B cell (primary cell): ENCODE data around the gene NECAP2. TPM values are rescaled to one million over a fixed set of nuclear protein-coding genes. Genes with fewer than 3 reads are reported as not detected.

Experiments
- ATAC-seq: fragments of 200-7000 bp; cut with Tn5 transposase; one replicate; pipeline ENCODE4 v1.10.0; 2021; ENCODE audit warnings: low read depth, mild to moderate bottlenecking, moderate number of reproducible peaks, moderate library complexity
- CTCF ChIA-PET: fragments of 350-600 bp; sonication (Branson Sonifier 250); formaldehyde crosslinking; loops from one replicate; lab custom pipeline; 2021; ENCODE audit warnings: antibody characterized with exemption, inconsistent platforms; lab: Charles Lee
- POLR2A ChIA-PET: fragments of 350-600 bp; sonication (Branson Sonifier 250); formaldehyde crosslinking; loops from one replicate; lab custom pipeline; 2021; ENCODE audit warnings: antibody characterized with exemption; lab: Charles Lee
- DNase-seq: peaks from one replicate; pipeline ENCODE4 v3.0.0; 2013
- H2AFZ ChIP-seq: 2 replicates; pipeline ENCODE4 v1.6.1; 2012; ENCODE audit warnings: mild to moderate bottlenecking, low read depth, low read length; ENCODE audit not compliant: insufficient read depth, poor library complexity, severe bottlenecking
- H3K27ac ChIP-seq, 2 donors: 1 replicate in 1 of 2; 2 replicates in 1 of 2; pipeline ENCODE4 v1.5.1; 2012 to 2013; ENCODE audit warnings: low read length in 2 of 2, mild to moderate bottlenecking in 2 of 2, moderate library complexity in 1 of 2
- H3K27me3 ChIP-seq, 4 experiments: fragments of 200-600 bp in 1 of 4; sonication (generic) in 1 of 4; replicated peaks in 1 of 4; 1 replicate in 2 of 4; 2 replicates in 2 of 4; pipeline versions ENCODE4 v1.6.1 to v1.7.0; 2013 to 2016; ENCODE audit warnings: low read length in 3 of 4, mild to moderate bottlenecking in 2 of 4, mixed read lengths in 1 of 4, moderate library complexity in 1 of 4; ENCODE audit not compliant: insufficient read depth in 4 of 4, control insufficient read depth in 3 of 4; ENCODE audit errors: control extremely low read depth in 1 of 4
- H3K36me3 ChIP-seq, 2 experiments: replicated peaks in 1 of 2; 1 replicate in 1 of 2; 2 replicates in 1 of 2; pipeline versions ENCODE4 v1.6.1 to v1.7.1; 2013; ENCODE audit warnings: low read length in 1 of 2; ENCODE audit not compliant: insufficient read depth in 2 of 2, control insufficient read depth in 1 of 2; ENCODE audit errors: control extremely low read depth in 1 of 2, extremely low read depth in 1 of 2
- H3K4me1 ChIP-seq, 2 donors: fragments of 200-600 bp in 1 of 2; sonication (generic) in 1 of 2; 1 replicate in 1 of 2; 2 replicates in 1 of 2; pipeline versions ENCODE4 v1.5.1 to v1.6.1; 2013 to 2017; ENCODE audit warnings: low read length in 2 of 2; ENCODE audit not compliant: control insufficient read depth in 2 of 2, insufficient read depth in 2 of 2
- H3K4me2 ChIP-seq: replicated peaks from 2 replicates; pipeline ENCODE3; 2012; ENCODE audit warnings: mild to moderate bottlenecking, low read depth, low read length; ENCODE audit not compliant: poor library complexity, severe bottlenecking
- H3K4me3 ChIP-seq, 5 experiments: fragments of 200-600 bp in 1 of 5; sonication (generic) in 1 of 5; 1 replicate in 3 of 5; 2 replicates in 2 of 5; pipeline versions ENCODE4 v1.5.1 to v1.7.0; 2011 to 2016; ENCODE audit warnings: low read length in 4 of 5, mild to moderate bottlenecking in 4 of 5, low read depth in 2 of 5, control low read depth in 1 of 5, moderate library complexity in 1 of 5; ENCODE audit not compliant: insufficient read depth in 1 of 5; ENCODE audit errors: control extremely low read depth in 1 of 5, extremely low read depth in 1 of 5
- H3K79me2 ChIP-seq: fragments of 200-600 bp; sonication (generic); one replicate; pipeline ENCODE4 v1.6.0; 2016; ENCODE audit warnings: low read length; ENCODE audit not compliant: control insufficient read depth, insufficient read depth
- H3K9ac ChIP-seq: fragments of 200-600 bp; sonication (generic); 2 replicates; pipeline ENCODE4 v1.6.1; 2017; ENCODE audit warnings: mild to moderate bottlenecking, low read length, moderate library complexity
- H3K9me3 ChIP-seq, 3 donors: one replicate each; pipeline versions ENCODE4 v1.6.1 to v1.7.1; 2013; ENCODE audit warnings: low read length in 2 of 3; ENCODE audit not compliant: control insufficient read depth in 2 of 3, insufficient read depth in 1 of 3; ENCODE audit errors: control extremely low read depth in 1 of 3
- H4K20me1 ChIP-seq: 2 replicates; pipeline ENCODE4 v1.6.0; 2012; ENCODE audit warnings: mild to moderate bottlenecking, low read length; ENCODE audit not compliant: insufficient read depth, control insufficient read depth, poor library complexity, severe bottlenecking
- H3K27ac Mint-ChIP-seq: one replicate; pipeline ENCODE4 v1.8.0; 2021; ENCODE audit warnings: mixed read lengths
- H3K27me3 Mint-ChIP-seq: one replicate; pipeline ENCODE4 v1.8.0; 2021; ENCODE audit warnings: mixed read lengths
- H3K4me1 Mint-ChIP-seq: one replicate; pipeline ENCODE4 v1.8.0; 2021; ENCODE audit warnings: mixed read lengths
- H3K4me3 Mint-ChIP-seq: one replicate; pipeline ENCODE4 v1.8.0; 2021; ENCODE audit warnings: mixed read lengths
- H3K9me3 Mint-ChIP-seq: one replicate; pipeline ENCODE4 v1.8.0; 2022; ENCODE audit warnings: mixed read lengths; ENCODE audit not compliant: insufficient read depth
- CTCF ChIP-seq: fragments of 200-600 bp; IDR thresholded peaks from one replicate; pipeline ENCODE4 v1.8.0; 2022; ENCODE audit warnings: antibody characterized with exemption, mild to moderate bottlenecking
- EZH2 ChIP-seq: IDR thresholded peaks from 2 replicates; pipeline ENCODE4 v1.6.1; 2012; ENCODE audit warnings: borderline replicate concordance, low read depth, mild to moderate bottlenecking, moderate library complexity, low read length; ENCODE audit not compliant: insufficient read depth, poor library complexity, severe bottlenecking
- WGBS: methylation state at CpG from one replicate; pipeline ENCODE4 v1.1.5; 2013; ENCODE audit warnings: missing lambda C conversion rate; ENCODE audit not compliant: insufficient coverage; 5-methylcytosine and 5-hydroxymethylcytosine counted together
- intact Hi-C: fragments of 100-400 bp; cut with micrococcal nuclease; formaldehyde crosslinking; loops from one replicate; pipeline ENCODE4 v1.10.0; 2022
- polyA plus RNA-seq: library from polyadenylated mRNA; depleted of rRNA; stranded (reverse); fragments of >200 nt; gene quantifications from 2 replicates; pipeline ENCODE4 v1.2.3, GENCODE V29; 2012
- total RNA-seq, 2 donors: library from RNA; stranded (reverse); fragments of 120-200 nt in 1 of 2; gene quantifications; 1 replicate in 1 of 2; 2 replicates in 1 of 2; pipeline versions ENCODE4 v1.2.3 to v1.2.4, GENCODE V29; 2013 to 2022

The NECAP2 gene
- total and polyA plus RNA-seq, 2 donors (not counting 1 experiment from before 2014, with no cell fraction given), result 77.3 to 81.5 TPM

- H3K9me3 Mint-ChIP-seq, result no peaks in the 10 kb centered on the region
- Histone ChIP-seq H3K79me2 (no peaks in the 10 kb centered on the region), H3K27me3 (no peaks in the 10 kb centered on the region), H3K4me3 (no peak overlapping the region), H3K9me3 (no peaks in the 10 kb centered on the region), H3K4me1 (peaks cover 19 to 26% of the 10 kb centered on the region in 2 donors), H4K20me1 (no peaks in the 10 kb centered on the region), H3K36me3 (no peaks in the 10 kb centered on the region), H3K27ac (no peak overlapping the region), H2AFZ (no peak overlapping the region), H3K9ac (no peak overlapping the region), H3K4me2 (no peak overlapping the region)
- TF ChIP-seq CTCF (no peak), EZH2 (no peak)
- ATAC-seq (no peak), DNase-seq (no peak)
- no peaks in the 10 kb centered on the region for H3K27me3 Mint-ChIP-seq
- H3K27ac Mint-ChIP-seq, result peak overlapping the region; percentile 42
- ChIA-PET POLR2A (no interaction called here), CTCF (interaction anchor here (1.5 kb wide), 1 partner anchor 21 kb away, joined by 4 read pairs; the partner anchor contains the start of gene NECAP2)
- H3K4me3 Mint-ChIP-seq, result no peak overlapping the region
- 80% methylated on average over 6 of the region's 7 CpGs for WGBS
- peaks cover 26% of the 10 kb centered on the region for H3K4me1 Mint-ChIP-seq
- intact Hi-C loops, result no loop called here
Measured at GRCh38 chr1:16418823-16419425, 21.6 kb upstream of the NECAP2 start.

GRCh38 chr1:16420424-16421118, 20.0 kb upstream of the NECAP2 start:
- Histone ChIP-seq H3K9ac (peak overlapping the region; percentile 38), H3K36me3 (no peaks in the 10 kb centered on the region), H3K4me2 (peak overlapping the region; percentile 65), H3K79me2 (no peaks in the 10 kb centered on the region), H2AFZ (peak overlapping the region; percentile 59), H3K27me3 (no peaks in the 10 kb centered on the region), H3K4me1 (peaks cover 19 to 26% of the 10 kb centered on the region in 2 donors), H3K4me3 (peak overlapping the region in 2 of 5 experiments; percentile 9 to 44), H3K9me3 (no peaks in the 10 kb centered on the region), H3K27ac (peak overlapping the region; percentile 25 to 74), H4K20me1 (no peaks in the 10 kb centered on the region)
- 65% methylated on average over 9 of the region's 9 CpGs for WGBS
- ATAC-seq (peak; percentile 92), DNase-seq (peak; percentile 78)
- Mint-ChIP-seq H3K9me3 (no peaks in the 10 kb centered on the region), H3K4me3 (peak overlapping the region; percentile 57), H3K4me1 (peaks cover 26% of the 10 kb centered on the region), H3K27me3 (no peaks in the 10 kb centered on the region), H3K27ac (peak overlapping the region; percentile 91)
- TF ChIP-seq CTCF (no peak), EZH2 (no peak)
- ChIA-PET POLR2A (interaction anchor here (1.0 to 1.3 kb wide), 3 partner anchors 11 to 53 kb away, joined by 3 to 5 read pairs (median 3); partner anchors contain the start of genes NECAP2 and SZRD1), CTCF (interaction anchor here (1.0 to 1.5 kb wide), 2 partner anchors 20 to 531 kb away, joined by 4 to 9 read pairs; partner anchors contain the start of gene NECAP2)
- intact Hi-C loops, result loop anchor here (1.0 kb wide), 2 partner anchors 20 to 53 kb away; partner anchors contain the start of genes NECAP2 and SZRD1
